ENCODE data around the gene SEC14L2. TPM values are rescaled to one million over a fixed set of nuclear protein-coding genes. Genes with fewer than 3 reads are reported as not detected.
"Not testable (repeated sequence)": the region's sequence is repeated elsewhere in the genome, so short reads cannot be mapped to it uniquely, and the experiment has no call there.

SEC14L2 gene
- total and polyA plus RNA-seq, 8 donors = 2.6 to 6.6 (median 3.8) TPM

DNA sequence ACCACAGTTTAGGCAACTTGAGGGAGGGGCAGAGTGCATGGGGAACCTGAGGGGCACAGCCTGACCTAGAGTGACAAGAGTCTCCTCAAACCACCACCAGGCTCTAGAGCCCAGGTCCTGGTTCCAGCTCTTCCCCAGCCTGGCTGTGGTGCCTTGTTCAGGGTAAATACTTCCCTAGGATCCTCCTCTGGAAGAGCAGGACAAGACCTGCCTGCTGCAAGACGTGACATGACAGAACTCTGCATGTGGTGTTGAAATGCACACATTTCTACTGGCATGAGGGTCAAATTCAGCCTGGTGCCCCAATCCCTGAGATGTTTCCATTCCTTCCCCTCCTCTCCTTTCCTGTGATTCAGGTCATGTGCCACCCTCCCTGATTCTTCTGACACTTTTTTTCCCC is 3.3 kb downstream of the SEC14L2 start:
- Histone ChIP-seq H3K4me3 (no peak overlapping the region), H3K9me3 (no peaks in the 10 kb centered on the region), H3K27ac (no peak overlapping the region), H3K36me3 (no peaks in the 10 kb centered on the region), H3K4me1 (peaks cover 0 to 5% (median 0%) of the 10 kb centered on the region in 3 donors), H3K27me3 (no peaks in the 10 kb centered on the region)
- WGBS, 2 donors = 69 to 75% methylated on average over 1 of the region's 1 CpG
- DNase-seq = no peak
- intact Hi-C loops (cut with DNase I) = no loop called here
- TF ChIP-seq, protein P1, sequence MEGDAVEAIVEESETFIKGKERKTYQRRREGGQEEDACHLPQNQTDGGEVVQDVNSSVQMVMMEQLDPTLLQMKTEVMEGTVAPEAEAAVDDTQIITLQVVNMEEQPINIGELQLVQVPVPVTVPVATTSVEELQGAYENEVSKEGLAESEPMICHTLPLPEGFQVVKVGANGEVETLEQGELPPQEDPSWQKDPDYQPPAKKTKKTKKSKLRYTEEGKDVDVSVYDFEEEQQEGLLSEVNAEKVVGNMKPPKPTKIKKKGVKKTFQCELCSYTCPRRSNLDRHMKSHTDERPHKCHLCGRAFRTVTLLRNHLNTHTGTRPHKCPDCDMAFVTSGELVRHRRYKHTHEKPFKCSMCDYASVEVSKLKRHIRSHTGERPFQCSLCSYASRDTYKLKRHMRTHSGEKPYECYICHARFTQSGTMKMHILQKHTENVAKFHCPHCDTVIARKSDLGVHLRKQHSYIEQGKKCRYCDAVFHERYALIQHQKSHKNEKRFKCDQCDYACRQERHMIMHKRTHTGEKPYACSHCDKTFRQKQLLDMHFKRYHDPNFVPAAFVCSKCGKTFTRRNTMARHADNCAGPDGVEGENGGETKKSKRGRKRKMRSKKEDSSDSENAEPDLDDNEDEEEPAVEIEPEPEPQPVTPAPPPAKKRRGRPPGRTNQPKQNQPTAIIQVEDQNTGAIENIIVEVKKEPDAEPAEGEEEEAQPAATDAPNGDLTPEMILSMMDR (IDR thresholded peaks at IDR 0.05) = no peak
- no peak for FAIRE-seq
- no peak for ATAC-seq

DNA sequence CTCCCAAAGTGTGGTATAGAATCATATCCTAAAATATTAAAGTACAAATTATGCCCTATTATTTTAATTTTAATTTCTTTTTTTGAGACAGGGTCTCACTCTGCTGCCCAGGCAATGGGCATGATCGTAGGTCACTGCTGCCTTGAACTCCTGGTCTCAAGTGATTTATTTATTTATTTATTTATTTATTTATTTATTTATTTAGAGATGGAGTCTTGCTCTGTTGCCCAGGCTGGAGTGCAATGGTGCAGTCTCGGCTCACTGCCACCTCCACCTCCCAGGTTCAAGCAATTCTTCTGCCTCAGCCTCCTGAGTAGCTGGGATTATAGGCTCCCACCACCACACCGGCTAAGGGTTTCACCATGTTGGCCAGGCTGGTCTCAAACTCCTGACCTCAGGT is 4.2 kb downstream of the SEC14L2 start:
- H3K9me3 ChIP-seq; H3K27me3 ChIP-seq; FAIRE-seq; DNase-seq; H3K4me1 ChIP-seq; H3K36me3 ChIP-seq; H3K27ac ChIP-seq; intact Hi-C loops (cut with DNase I); ATAC-seq; H3K4me3 ChIP-seq: not testable (repeated sequence)
- WGBS, 2 donors = 95 to 96% methylated on average over 3 of the region's 3 CpGs

DNA sequence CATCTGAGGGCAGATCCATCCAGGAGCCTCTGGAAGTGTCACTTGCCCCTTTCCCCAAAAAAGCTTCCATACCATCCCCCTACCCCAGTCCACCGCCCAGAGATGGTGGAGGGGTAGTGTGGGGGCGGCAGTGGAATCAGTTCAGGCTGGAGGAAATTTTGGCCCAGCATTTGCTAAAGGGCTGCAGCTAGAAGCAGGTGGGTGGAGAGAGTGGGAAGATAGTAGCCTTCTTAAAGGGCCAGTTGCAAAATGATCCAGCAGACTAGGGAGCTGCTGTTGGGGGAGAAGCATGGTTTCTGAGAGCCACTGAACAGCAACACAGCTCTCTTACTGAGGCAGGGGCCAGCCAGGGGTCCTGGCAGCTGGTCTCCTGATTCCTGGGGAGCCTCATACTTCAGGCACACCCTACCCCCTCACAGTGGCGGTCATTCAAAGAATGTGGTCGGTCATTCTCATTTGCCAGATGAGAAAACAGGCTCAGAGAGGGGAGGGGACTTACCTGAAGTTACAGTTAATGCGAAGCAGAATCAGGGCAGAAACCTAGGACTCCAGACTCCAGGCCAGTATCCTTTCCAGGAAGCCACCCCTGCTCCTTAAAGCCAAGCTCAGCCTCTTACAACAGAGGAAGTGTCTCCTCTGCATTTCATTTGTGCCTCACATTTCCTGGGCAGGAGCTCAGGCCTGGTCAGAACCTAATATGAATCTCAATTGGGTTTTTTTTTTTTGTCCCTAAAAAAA is 5.4 kb downstream of the SEC14L2 start:
- intact Hi-C loops (cut with DNase I) = no loop called here
- H3K9me3 ChIP-seq = no peaks in the 10 kb centered on the region
- H3K27ac ChIP-seq = no peak overlapping the region
- no peak overlapping the region for H3K4me3 ChIP-seq
- 79 to 86% methylated on average over 5 of the region's 5 CpGs for whole genome bisulfite sequencing, 2 donors
- TF ChIP-seq, protein P1 (IDR thresholded peaks at IDR 0.05) = no peak
- DNase-seq (no peak), FAIRE-seq (no peak), ATAC-seq (no peak)
- peaks cover 0 to 5% (median 0%) of the 10 kb centered on the region in 3 donors for H3K4me1 ChIP-seq
- H3K36me3 ChIP-seq = no peaks in the 10 kb centered on the region
- no peaks in the 10 kb centered on the region for H3K27me3 ChIP-seq

DNA sequence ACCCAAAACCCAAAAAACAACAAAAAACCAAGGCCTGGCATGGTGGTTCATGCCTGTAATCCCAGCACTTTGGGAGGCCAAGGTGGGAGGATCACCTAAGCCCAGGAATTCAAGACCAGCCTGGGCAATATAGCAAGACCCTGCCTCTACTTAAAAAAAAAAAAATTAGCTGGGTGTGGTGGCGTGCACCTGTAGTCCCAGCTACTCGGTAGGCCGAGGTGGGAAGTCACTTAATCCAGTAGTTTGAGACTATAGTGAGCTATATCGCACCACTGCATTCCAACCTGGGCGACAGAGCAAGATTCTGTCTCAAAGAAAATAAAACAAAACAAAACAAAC is 5.9 kb downstream of the SEC14L2 start:
- H3K9me3 ChIP-seq = not testable (repeated sequence)

DNA sequence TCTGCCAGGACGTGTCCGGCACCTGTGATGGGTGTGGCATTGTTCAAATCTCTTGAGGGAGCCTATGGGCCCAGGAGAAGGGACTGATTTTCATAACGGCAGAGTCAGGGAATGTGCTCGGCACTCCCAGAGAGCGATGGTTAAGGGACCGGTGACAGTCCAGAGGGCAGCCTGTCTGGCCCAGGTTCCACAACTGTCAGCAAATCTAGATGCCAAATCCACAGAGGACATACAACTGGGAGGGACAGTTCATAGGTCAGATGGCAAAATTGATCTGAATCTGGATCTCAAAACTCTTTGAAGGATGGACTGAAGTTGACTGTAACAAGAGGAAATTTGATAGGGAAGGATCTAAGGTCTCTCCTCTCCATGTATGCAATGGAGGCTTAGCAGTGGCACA is 7.5 kb downstream of the SEC14L2 start:
- ATAC-seq = no peak
- TF ChIP-seq, protein P1 (IDR thresholded peaks at IDR 0.05) = no peak
- H3K36me3 ChIP-seq = no peaks in the 10 kb centered on the region
- no peaks in the 10 kb centered on the region for H3K9me3 ChIP-seq
- no peaks in the 10 kb centered on the region for H3K27me3 ChIP-seq
- H3K27ac ChIP-seq = no peak overlapping the region
- DNase-seq = no peak
- H3K4me3 ChIP-seq = no peak overlapping the region
- H3K4me1 ChIP-seq = no peaks in the 10 kb centered on the region
- WGBS, 2 donors = 84 to 88% methylated on average over 6 of the region's 6 CpGs
- intact Hi-C loops (cut with DNase I) = no loop called here
- no peak for FAIRE-seq

More for the DNA sequence above, 5.9 kb downstream of the SEC14L2 start:
- H3K27ac ChIP-seq; ATAC-seq; H3K36me3 ChIP-seq; FAIRE-seq; intact Hi-C loops (cut with DNase I); H3K4me3 ChIP-seq; H3K27me3 ChIP-seq; H3K4me1 ChIP-seq; DNase-seq: not testable (repeated sequence)
- 94 to 97% methylated on average over 5 of the region's 5 CpGs for WGBS, 2 donors

DNA sequence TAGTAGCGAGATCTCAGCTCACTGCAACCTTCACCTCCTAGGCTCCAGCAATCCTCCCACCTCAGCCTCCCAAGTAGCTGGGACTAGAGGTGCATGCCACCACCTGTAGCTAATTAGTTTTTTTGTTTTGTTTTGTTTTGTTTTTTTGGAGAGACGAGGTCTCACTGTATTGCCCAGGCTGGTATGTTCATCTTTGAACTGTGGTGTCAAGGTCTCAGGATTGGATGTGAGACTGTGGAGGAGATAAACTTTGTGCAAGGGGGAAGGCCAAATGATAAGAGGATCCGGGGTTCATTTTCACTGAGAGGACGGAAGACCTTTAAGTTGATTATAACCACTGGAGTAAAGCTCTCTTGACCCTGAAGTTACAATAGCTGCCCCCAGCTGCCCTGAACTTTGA is 8.9 kb downstream of the SEC14L2 start:
- FAIRE-seq = no peak
- Histone ChIP-seq H3K4me3 (no peak overlapping the region), H3K27me3 (no peaks in the 10 kb centered on the region), H3K4me1 (no peaks in the 10 kb centered on the region), H3K36me3 (peaks cover 0 to 1% (median 0%) of the 10 kb centered on the region in 3 donors), H3K9me3 (no peaks in the 10 kb centered on the region), H3K27ac (no peak overlapping the region)
- no peak for DNase-seq
- TF ChIP-seq, protein P1 (IDR thresholded peaks at IDR 0.05) = no peak
- no peak for ATAC-seq
- 48 to 66% methylated on average over 4 of the region's 4 CpGs for WGBS, 2 donors
- intact Hi-C loops (cut with DNase I) = no loop called here
